Activated naive CD4-positive, alpha-beta T cell treated with anti-CD3 and anti-CD28 coated beads, Interleukin-2, amount 50 U/mL, for 16 hours (primary cell): ENCODE measurements around the gene CCDC30.

ENCODE experiments used
- DNase-seq: peaks from one replicate; pipeline ENCODE4 v3.0.0-alpha.2; 2020

Gene CCDC30

DNA sequence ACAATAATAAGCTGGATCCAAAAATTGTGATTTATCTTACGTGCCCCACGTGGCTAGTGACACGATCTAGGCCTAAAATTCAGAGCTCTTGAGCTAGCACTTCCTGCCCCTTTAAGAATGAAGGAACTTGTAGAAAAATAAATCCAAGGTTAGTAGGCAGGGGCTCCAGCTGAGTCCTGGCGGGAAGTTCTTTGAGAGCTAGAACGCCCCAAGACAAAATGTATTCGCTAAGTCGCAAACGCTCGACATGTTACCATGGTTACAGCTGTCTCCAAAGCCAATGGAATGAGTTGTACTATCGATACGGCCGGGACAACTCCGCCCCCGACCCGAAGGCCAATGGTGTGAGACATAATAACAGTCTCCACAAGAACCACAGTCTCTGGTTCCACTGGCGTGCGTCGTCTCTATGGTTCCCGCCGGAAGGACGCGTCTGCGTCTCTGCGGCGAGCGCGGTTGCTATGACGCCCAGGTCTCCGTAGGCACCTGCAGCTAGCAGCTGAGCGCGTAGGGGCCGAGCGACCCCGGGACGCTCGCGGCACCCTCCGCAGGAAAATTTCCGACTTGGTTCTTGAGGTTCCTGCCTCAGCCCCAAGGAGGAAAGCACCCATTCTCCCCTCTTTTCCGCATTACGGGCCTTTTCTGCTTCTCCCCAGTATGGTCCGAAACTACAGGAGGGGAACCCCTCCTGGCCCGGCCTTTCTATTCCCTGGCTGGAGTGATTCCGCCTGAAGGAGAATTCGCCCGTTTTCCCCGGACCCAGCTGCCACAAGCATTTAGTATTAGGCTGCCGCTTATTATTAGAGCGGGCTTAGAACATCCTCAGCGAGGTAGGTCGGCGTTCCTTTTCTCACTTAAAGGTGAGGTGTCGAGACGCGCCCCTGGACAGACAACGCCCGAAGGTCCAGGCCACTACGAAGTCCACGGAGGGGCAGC lies at the start of gene CCDC30:
Gene CCDC30 (plus strand): TSS at position 459 of the 936 bp plus-strand sequence. CDS start 17,266 bp downstream, outside the sequence.
- DNase-seq: peak; percentile 95

DNA sequence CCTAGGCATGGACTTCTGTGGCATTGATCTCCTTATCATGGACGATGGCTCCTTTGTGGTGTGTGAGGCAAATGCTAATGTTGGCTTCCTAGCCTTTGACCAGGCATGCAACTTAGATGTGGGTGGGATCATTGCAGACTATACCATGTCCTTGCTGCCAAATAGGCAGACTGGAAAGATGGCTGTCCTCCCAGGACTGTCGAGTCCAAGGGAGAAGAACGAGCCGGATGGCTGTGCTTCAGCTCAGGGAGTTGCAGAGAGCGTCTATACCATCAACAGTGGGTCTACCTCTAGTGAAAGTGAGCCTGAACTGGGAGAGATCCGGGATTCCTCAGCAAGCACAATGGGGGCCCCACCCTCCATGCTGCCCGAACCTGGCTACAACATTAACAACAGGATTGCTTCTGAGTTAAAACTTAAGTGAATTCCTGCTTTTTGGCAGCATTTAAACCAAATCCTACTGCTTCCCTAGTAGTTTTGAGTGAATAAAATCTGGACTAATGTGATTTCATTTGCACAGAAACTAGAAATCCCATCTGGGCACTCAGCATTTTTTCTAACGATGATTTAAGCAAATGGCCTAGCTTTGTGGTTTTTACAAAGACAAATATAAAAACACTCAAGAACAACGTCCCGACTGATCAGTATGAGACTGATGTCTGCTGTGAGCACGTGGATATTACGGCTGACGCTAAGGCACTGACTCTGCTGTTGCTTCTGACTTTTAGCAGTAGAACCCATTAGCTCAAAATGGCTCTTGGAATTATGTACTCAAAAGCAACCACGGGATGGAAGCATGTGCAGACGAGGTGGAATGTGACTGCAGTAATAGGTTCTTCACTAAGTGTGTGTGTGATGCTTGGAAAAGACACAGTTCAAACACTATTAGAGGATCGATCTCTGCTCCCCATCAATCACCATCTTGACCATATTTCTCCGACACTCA lies 48.3 kb upstream of the CCDC30 start:
- no peak for DNase-seq

- DNase-seq: no peak
Observed at GRCh38 chr1:42417166-42417565, 45.9 kb upstream of the CCDC30 start.

DNA sequence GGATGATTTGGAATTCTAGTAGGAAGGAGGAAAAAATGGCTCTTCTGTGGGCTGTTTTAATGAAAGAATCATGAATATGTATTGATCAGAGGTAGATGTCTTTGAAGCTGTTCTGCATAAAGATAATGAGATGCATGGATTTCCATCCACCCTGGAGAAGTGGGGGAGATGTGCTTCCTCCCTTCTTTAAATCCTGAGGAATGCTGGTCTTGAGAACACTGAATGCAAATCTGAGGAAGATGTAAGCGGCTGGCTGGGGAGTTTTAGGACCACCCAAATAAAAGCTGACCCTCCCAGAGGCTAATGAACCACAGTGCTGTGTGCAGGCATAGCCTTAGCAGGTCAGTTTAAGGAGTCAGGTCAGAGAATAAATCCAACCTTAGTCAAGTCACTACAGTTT lies 44.6 kb upstream of the CCDC30 start:
- DNase-seq: no peak

- no peak for DNase-seq
Observed at GRCh38 chr1:42419126-42419821, 43.8 kb upstream of the CCDC30 start.

GRCh38 chr1:42420121-42420520 lies 43.0 kb upstream of the CCDC30 start:
- DNase-seq: no peak

DNA sequence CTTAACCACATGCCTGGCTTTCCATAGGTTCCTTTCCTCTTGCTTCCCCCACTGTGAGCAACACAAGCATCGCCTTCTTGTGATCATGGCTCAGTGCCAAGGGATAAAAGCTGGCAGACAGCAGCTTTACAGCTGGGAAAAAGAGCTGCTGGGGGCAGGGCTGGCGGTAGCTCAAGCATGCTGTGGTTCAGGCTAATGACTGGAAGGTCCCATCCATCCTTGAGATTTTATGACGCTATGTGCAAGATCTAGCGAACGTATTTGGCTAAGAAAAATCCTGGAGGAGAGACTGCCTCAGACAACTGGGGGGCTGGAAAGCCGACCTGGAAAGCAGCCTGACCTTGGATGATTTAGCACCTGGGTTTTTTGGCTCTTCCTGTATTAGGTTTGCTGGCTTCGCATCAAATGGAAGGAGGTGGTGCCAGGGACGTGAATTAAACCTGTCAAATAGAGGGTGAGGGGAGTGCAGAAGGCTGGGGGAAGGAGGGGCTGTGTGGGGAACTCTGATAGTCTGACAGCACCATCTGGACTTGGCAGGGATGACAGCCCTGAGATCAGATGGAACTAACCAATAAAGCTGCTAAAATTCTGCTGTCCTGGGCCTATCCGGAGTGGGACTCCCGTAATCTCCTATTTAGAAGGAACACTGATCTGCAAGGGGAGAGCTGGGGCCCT lies 42.0 kb upstream of the CCDC30 start:
- no peak for DNase-seq

DNA sequence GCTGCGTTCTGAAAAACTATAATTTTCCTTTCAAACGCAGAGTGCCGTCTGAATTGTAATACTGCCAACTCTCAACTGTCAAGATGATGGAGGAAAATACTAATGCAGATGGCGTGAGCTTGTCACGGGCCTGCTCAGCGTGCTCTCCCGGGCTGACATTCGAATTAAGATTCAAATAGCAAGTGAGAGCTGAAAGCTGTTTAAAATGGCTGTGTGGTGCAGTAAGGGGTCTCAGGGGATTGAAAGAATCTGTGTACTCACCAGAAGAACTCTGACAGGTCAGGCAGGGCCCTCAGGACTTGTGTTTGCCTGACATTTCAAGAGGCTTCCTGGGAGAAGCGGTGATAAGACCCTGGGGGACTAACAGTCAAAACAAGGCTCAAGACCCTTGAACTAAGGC lies 40.3 kb upstream of the CCDC30 start:
- DNase-seq: no peak

DNA sequence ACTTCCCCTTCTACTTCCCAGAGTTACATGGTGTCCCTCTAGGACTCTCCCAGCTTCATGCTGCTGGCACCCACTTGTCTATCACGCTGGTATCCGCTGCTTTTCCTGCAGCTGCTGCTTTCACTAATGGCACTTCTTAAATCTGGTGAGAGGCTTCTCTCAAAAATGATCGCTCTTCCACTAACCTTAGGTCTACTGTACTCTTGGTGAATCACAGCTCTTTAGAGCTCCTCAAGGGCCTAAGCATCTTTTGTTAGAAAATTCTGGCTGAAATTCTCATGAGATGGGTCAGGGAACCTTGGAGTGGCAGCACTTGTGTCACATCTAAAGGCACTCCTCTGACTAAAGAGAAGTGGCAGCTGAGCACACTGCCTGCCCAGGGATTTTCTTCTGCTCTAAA lies 39.4 kb upstream of the CCDC30 start:
- DNase-seq: no peak

DNA sequence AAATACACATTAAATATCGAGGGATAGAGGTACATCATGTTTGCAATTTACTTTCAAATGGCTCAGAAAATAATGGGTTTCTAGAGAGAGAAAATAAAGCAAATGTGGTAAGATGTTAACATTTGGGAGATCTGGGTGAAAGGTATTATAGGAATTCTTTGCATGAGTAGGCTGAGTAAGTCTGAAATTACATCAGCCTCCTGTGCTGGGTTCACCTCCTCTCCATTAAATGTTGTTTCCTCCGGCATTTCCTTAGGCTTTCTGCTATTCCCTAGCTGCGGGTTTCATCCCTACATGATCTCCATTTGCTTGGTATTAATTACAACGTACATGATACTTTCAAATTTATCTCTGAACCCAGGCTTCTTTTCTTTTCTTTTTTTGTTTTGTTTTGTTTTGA lies 38.9 kb upstream of the CCDC30 start:
- no peak for DNase-seq

GRCh38 chr1:42427240-42427639 lies 35.8 kb upstream of the CCDC30 start:
- DNase-seq: no peak

DNA sequence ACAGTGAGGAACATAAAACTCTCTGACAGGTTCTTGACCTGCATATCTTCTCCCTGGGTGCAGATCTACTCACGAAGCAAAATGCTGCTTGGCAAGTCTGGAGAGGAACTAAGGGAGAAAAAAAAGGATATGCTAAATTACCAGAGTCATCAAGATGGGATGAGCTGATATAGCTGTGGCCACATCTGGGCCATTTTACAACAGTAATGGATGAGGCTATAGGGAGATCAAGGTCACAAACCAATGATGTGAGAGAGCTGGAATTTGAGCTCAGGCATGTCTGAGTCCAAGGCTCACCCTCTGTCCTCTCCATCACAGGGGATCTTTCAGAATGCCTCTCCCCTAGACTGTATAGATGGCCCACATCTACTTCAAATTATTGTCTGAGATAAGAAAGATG lies 33.5 kb upstream of the CCDC30 start:
- DNase-seq: no peak

DNA sequence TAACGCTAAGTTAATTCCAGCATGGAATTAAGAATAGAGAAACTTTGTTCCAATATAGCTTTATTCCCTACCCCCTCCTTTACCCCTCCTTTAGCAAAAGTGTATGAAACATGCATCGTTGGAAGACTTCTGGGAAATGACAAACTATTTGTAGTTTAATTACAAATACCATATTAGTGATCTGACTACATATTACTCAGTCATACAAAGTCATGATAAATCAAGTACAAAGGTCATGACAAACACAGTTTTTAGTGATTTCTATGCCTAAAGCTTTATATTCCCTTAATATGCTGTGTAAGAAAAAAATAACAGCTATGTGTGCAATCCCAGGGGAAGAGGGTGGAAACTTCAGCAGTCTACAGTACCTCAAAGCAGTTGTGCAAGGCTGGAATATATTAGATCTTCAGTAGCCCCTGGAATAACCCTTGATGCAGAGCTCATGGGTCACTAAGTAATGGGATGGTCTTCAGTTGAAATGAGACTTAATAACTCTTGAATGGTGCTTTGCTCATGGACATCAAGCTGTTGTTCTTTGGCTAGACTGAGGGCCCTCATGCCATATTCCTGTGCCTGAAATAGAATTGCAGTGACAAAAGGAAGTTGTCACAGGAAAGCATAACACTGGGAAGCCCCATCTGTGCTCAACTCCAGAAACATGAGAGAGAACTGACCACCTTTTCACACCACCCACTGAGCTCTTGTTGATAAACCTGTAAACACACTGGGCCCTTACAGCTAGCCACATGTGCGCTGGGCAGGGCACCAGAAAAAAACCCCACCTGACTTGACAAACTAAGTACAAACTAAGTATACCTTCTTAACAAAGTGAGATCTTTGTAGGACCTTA lies 32.6 kb upstream of the CCDC30 start:
- no peak for DNase-seq

GRCh38 chr1:42431514-42431913 lies 31.6 kb upstream of the CCDC30 start:
- no peak for DNase-seq

- no peak for DNase-seq
Observed at GRCh38 chr1:42432714-42433113, 30.4 kb upstream of the CCDC30 start.

GRCh38 chr1:42433369-42433768 lies 29.7 kb upstream of the CCDC30 start:
- DNase-seq: no peak

GRCh38 chr1:42434340-42434739 lies 28.7 kb upstream of the CCDC30 start:
- DNase-seq: no peak

DNA sequence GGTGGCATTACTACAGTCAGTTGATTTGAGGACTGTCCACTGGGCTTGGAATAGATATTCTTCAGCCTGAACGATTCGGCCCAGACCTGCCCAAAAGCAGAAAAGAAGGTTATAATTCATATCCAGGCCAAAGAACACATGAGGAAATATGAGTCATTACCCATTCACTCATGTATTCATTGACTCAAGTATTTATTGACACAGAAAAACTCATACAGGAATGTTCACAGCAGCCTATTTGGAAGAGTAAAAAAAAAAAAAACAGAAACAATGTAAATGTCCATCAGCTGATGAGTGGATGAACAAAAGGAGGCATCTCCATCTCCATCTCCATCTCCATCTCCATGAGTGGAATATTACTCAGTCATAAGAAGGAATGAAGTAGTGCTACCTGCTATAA lies 23.1 kb upstream of the CCDC30 start:
- DNase-seq: no peak

DNA sequence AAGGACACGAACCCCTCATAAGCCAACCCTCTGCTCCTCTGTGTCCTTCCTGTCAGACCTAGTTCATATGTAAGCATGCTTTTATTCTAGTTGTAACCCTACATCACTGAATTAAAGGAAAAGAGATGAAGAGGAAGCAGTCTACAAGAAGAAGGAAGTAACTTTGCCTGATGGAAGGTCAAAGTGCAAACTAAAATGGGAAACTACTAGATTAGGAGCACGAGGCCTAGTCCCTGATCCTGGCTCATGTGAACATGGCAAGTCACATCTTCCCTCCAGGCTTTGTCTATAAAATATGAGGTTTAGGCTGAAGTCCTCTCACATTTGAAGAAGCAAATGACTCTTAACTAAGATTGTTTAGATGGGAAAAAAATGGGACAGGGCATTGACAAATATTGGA lies 20.4 kb upstream of the CCDC30 start:
- DNase-seq: no peak

- DNase-seq: no peak
Observed at GRCh38 chr1:42449256-42449655, 13.8 kb upstream of the CCDC30 start.

GRCh38 chr1:42450061-42450460 lies 13.0 kb upstream of the CCDC30 start:
- DNase-seq: no peak

GRCh38 chr1:42453386-42453785 lies 9.7 kb upstream of the CCDC30 start:
- no peak for DNase-seq
